ENCODE data around the gene SCNN1A. TPM values are rescaled to one million over a fixed set of nuclear protein-coding genes. Genes with fewer than 3 reads are reported as not detected.

The SCNN1A gene
- total and polyA plus RNA-seq, 2 donors (not counting 3 experiments of a cell fraction or from before 2014, with no cell fraction given), result 0.12 to 0.18 TPM

GRCh38 chr12:6368906-6369525 is 6.3 kb downstream of the SCNN1A start:
- FAIRE-seq, result no peak
- no peak overlapping the region for H3K9ac ChIP-seq (replicated peaks; ENCODE audit: extremely low read depth, insufficient read depth, low read length)
- dilution Hi-C loops (cut with MboI; ENCODE audit: extremely low pct_ligation_motif_present, low sequenced_read_pairs), result no loop called here
- no peak overlapping the region for H3K27ac ChIP-seq (ENCODE audit: insufficient read depth, low read depth, low read length)
- H3K36me3 ChIP-seq (ENCODE audit: control insufficient read depth in 2 of 2, extremely low read depth in 1 of 2, insufficient read depth in 2 of 2, low read length in 2 of 2), result no peaks in the 10 kb centered on the region
- TF ChIP-seq GATA2 (IDR thresholded peaks at IDR 0.05; ENCODE audit: insufficient read depth, insufficient read length, low read depth, low read length), result no peak
- TF ChIP-seq CTCF (IDR thresholded peaks at IDR 0.05; ENCODE audit: extremely low read depth in 1 of 2, insufficient read depth in 1 of 2, low read depth in 1 of 2, low read length in 2 of 2), result no peak
- no peak for TF ChIP-seq POLR2A (IDR thresholded peaks at IDR 0.05; ENCODE audit: low read depth, low read length)
- no peak for TF ChIP-seq POLR2AphosphoS5 (IDR thresholded peaks at IDR 0.05; ENCODE audit: insufficient read depth, low read depth, low read length)
- TF ChIP-seq FOS (IDR thresholded peaks at IDR 0.05; ENCODE audit: borderline replicate concordance, insufficient read depth, low read length), result no peak
- no peak for TF ChIP-seq MAX (IDR thresholded peaks at IDR 0.05; ENCODE audit: insufficient read depth, insufficient read length)
- no peak for TF ChIP-seq EZH2 (IDR thresholded peaks at IDR 0.05; ENCODE audit: borderline replicate concordance, low read depth, low read length, severe bottlenecking)
- TF ChIP-seq JUN (IDR thresholded peaks at IDR 0.05; ENCODE audit: borderline replicate concordance, insufficient read depth, insufficient read length, low read depth), result no peak
- TF ChIP-seq MYC (IDR thresholded peaks at IDR 0.05; ENCODE audit: low read depth, low read length), result no peak
- DNase-seq (ENCODE audit: low read depth, low spot score), result no peak
- H3K4me2 ChIP-seq (ENCODE audit: insufficient read depth, low read length), result no peak overlapping the region
- no peaks in the 10 kb centered on the region for H4K20me1 ChIP-seq (replicated peaks; ENCODE audit: control insufficient read depth, extremely low read depth, insufficient read depth, low read length)
- no peaks in the 10 kb centered on the region for H3K9me1 ChIP-seq (replicated peaks; ENCODE audit: control insufficient read depth, extremely low read depth, insufficient read depth, low read length)
- H3K27me3 ChIP-seq (ENCODE audit: control insufficient read depth in 2 of 2, insufficient read depth in 2 of 2, low read length in 2 of 2), result no peaks in the 10 kb centered on the region
- no peaks in the 10 kb centered on the region for H3K79me2 ChIP-seq (ENCODE audit: control insufficient read depth, insufficient read depth, low read length)
- H3K9me3 ChIP-seq (replicated peaks; ENCODE audit: control insufficient read depth, insufficient read depth, low read length), result no peaks in the 10 kb centered on the region
- no peak overlapping the region for H3K4me3 ChIP-seq (replicated peaks in 1 of 3; ENCODE audit: insufficient read depth in 1 of 3, low read depth in 1 of 3, low read length in 3 of 3)
- CTCF ChIA-PET, result interaction anchor here (1.5 to 4.5 kb wide), 4 partner anchors 12 to 46 kb away, joined by 6 to 46 read pairs (median 18); partner anchors contain the start of gene TNFRSF1A
- no peak overlapping the region for H2AFZ ChIP-seq (ENCODE audit: low read depth, low read length)
- POLR2A ChIA-PET, result interaction anchor here (0.6 kb wide), 1 partner anchor 169 kb away, joined by 3 read pairs; the partner anchor contains the start of gene CD9
- peaks cover 33% of the 10 kb centered on the region for H3K4me1 ChIP-seq (ENCODE audit: control insufficient read depth, extremely low read depth, insufficient read depth, low read length)
- intact Hi-C loops (cut with micrococcal nuclease), result no loop called here
- BruUV-seq (replicated peaks), result no TSS peak
